Right lobe of liver (tissue), 6 donors: ENCODE data around the gene CROT. TPM values are rescaled to one million over a fixed set of nuclear protein-coding genes. Genes with fewer than 3 reads are reported as not detected.

Source experiments
- ATAC-seq, 4 donors: fragments of 200-7000 bp; cut with Tn5 transposase; one replicate each; pipeline ENCODE4 v1.9.1; 2020; ENCODE audit warnings: mild to moderate bottlenecking in 4 of 4, moderate library complexity in 4 of 4
- DNase-seq, 3 donors: peaks; one replicate each; pipeline ENCODE4 v3.0.0-alpha.2; 2020
- H3K27ac ChIP-seq, 3 donors: fragments of 200-600 bp; one replicate each; pipeline ENCODE4 v1.8.0; 2022
- H3K27me3 ChIP-seq, 2 donors: fragments of 200-600 bp; one replicate each; pipeline ENCODE4 v1.8.0; 2022
- H3K36me3 ChIP-seq, 4 donors: fragments of 200-600 bp; sonication (generic) in 1 of 4; one replicate each; pipeline versions ENCODE4 v1.5.1 to v1.8.0; 2017 to 2022; ENCODE audit warnings: control low read depth in 1 of 4
- H3K4me1 ChIP-seq, 4 donors: fragments of 200-600 bp; sonication (generic) in 1 of 4; one replicate each; pipeline versions ENCODE4 v1.5.1 to v1.8.0; 2017 to 2022; ENCODE audit warnings: control low read depth in 1 of 4
- H3K4me3 ChIP-seq, 3 donors: fragments of 200-600 bp; one replicate each; pipeline ENCODE4 v1.8.0; 2022
- H3K9me3 ChIP-seq, 4 donors: fragments of 200-600 bp; sonication (generic) in 1 of 4; one replicate each; pipeline versions ENCODE4 v1.5.1 to v1.8.0; 2017 to 2022; ENCODE audit warnings: control low read depth in 1 of 4
- POLR2A ChIP-seq: fragments of 450-650 bp; IDR thresholded peaks from one replicate; pipeline ENCODE4 v1.6.1; 2017; ENCODE audit warnings: antibody characterized with exemption, mild to moderate bottlenecking
- WGBS: methylation state at CpG from one replicate; pipeline ENCODE4 v1.1.6; 2018; ENCODE audit warnings: low coverage, low lambda C conversion rate; ENCODE audit not compliant: insufficient coverage; ENCODE audit errors: missing lambda C conversion rate; 5-methylcytosine and 5-hydroxymethylcytosine counted together
- intact Hi-C, 2 donors: fragments of 100-400 bp; cut with DNase I; formaldehyde crosslinking; loops; one replicate each; pipeline versions ENCODE4 v1.11.2 to v1.14.1; 2022
- total RNA-seq, 6 experiments: library from RNA; depleted of rRNA in 2 of 6; stranded (reverse); fragments of >200 nt in 2 of 6; fragmentation: NEBNext Ultra II Directional in 3 of 6; extraction: Animal tissue kit (Norgen Biotek cat#: 25700) in 3 of 6; gene quantifications; one replicate each; pipeline versions ENCODE4 v1.1.0 to v1.2.4, GENCODE V29; 2016 to 2023
- TF ChIP-seq, protein P1 (sequence below), 4 donors: fragments of 200-600 bp in 3 of 4; fragments of 450-650 bp in 1 of 4; IDR thresholded peaks; one replicate each; pipeline versions ENCODE4 v1.5.1 to v1.8.0; 2016 to 2022; ENCODE audit warnings: antibody characterized with exemption in 4 of 4, mild to moderate bottlenecking in 2 of 4
- donor health status: DM: no; HTN: yes; CAD: no.
- donor health status: DM: no; HTN: no; CAD: no.
- donor health status: DM: no; HTN: no; CAD: no.
- donor health status: DM: no; HTN: yes; CAD: no.
- donor health status: DM: no; HTN: yes; CAD: no.

The CROT gene
- total RNA-seq, 6 experiments from 2014 or later = 11.5 to 24.7 (median 17.3) TPM

DNA sequence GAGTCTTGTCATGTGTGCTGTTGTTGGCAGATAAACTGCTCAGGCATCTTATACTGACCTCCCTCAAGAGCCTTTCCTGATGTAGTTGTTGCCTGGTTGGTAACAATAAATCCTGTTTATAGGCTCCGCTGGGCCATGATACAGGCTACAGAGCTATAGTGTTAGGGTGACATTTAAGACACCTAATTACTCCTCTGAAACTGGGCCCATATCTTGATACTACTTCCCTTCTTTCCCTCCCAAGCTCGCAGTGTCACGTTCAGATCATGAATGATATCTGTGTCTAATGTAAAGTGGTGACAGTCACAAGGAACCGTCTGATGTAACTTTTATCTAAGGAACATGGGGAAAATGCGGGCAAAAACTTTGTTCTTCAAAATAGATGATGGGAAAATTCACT is 35.4 kb downstream of the CROT start:
- Histone ChIP-seq H3K27ac (no peak overlapping the region), H3K4me1 (peaks cover 0 to 5% (median 2%) of the 10 kb centered on the region in 4 donors), H3K4me3 (no peak overlapping the region), H3K27me3 (no peaks in the 10 kb centered on the region), H3K9me3 (no peaks in the 10 kb centered on the region), H3K36me3 (peaks cover 0 to 20% (median 1%) of the 10 kb centered on the region in 4 donors)
- TF ChIP-seq POLR2A = no peak
- TF ChIP-seq, protein P1, sequence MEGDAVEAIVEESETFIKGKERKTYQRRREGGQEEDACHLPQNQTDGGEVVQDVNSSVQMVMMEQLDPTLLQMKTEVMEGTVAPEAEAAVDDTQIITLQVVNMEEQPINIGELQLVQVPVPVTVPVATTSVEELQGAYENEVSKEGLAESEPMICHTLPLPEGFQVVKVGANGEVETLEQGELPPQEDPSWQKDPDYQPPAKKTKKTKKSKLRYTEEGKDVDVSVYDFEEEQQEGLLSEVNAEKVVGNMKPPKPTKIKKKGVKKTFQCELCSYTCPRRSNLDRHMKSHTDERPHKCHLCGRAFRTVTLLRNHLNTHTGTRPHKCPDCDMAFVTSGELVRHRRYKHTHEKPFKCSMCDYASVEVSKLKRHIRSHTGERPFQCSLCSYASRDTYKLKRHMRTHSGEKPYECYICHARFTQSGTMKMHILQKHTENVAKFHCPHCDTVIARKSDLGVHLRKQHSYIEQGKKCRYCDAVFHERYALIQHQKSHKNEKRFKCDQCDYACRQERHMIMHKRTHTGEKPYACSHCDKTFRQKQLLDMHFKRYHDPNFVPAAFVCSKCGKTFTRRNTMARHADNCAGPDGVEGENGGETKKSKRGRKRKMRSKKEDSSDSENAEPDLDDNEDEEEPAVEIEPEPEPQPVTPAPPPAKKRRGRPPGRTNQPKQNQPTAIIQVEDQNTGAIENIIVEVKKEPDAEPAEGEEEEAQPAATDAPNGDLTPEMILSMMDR (IDR thresholded peaks at IDR 0.05) = no peak
- DNase-seq (no peak), ATAC-seq (no peak)
- 88% methylated on average over 5 of the region's 5 CpGs for WGBS
- intact Hi-C loops = no loop called here

- 85% methylated on average over 5 of the region's 8 CpGs for WGBS
- Histone ChIP-seq H3K27me3 (no peaks in the 10 kb centered on the region), H3K4me1 (no peaks in the 10 kb centered on the region), H3K27ac (no peak overlapping the region), H3K36me3 (peaks cover 0 to 8% (median 0%) of the 10 kb centered on the region in 4 donors), H3K9me3 (no peaks in the 10 kb centered on the region), H3K4me3 (no peak overlapping the region)
- no peak for TF ChIP-seq POLR2A
- TF ChIP-seq, protein P1 (IDR thresholded peaks at IDR 0.05) = no peak
- intact Hi-C loops = no loop called here
- ATAC-seq = peak in 1 of 4 donors; percentile 10
- DNase-seq = no peak
These were observed 45.7 kb downstream of the CROT start for GRCh38 chr7:87391020-87391701.

DNA sequence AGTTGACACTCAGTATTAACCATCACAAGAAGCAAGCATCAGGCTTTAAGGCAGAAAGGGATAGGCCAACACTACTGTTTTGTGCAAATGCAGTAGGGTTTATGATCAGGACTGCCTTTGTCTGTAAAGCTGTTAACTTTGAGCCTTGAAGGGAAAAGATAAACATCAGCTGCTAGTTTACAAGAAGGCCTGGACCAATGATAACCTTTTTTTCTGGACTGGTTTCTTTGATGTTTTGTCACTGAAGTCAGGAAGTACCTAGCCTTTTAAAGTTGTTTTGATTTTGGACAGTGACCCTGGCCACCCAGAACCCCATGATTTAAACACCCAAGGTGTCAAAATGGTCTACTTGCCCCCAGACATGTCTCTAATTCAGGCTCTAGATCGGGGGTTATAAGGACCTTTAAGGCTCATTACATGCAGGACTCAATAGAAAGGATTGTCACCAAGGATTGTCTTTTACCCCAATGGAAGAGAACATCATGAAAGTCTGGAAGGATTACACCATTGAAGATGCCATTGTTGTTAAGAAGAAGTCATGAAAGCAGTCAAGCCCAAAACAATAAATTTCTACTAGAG is 50.1 kb downstream of the CROT start:
- H3K4me3 ChIP-seq = no peak overlapping the region
- WGBS = 100% methylated on average over 1 of the region's 1 CpG
- H3K27me3 ChIP-seq = no peaks in the 10 kb centered on the region
- no peaks in the 10 kb centered on the region for H3K9me3 ChIP-seq
- no peak for ATAC-seq
- no peaks in the 10 kb centered on the region for H3K4me1 ChIP-seq
- no peak overlapping the region for H3K27ac ChIP-seq
- DNase-seq = no peak
- TF ChIP-seq, protein P1 (IDR thresholded peaks at IDR 0.05) = no peak
- no peak for TF ChIP-seq POLR2A
- intact Hi-C loops = no loop called here
- H3K36me3 ChIP-seq = peaks cover 0 to 17% (median 8%) of the 10 kb centered on the region in 4 donors

GRCh38 chr7:87398446-87398845 is 53.0 kb downstream of the CROT start:
- WGBS = 84% methylated on average over 2 of the region's 2 CpGs
- no peak for ATAC-seq
- intact Hi-C loops = no loop called here
- no peak for DNase-seq
- Histone ChIP-seq H3K4me1 (no peaks in the 10 kb centered on the region), H3K27me3 (no peaks in the 10 kb centered on the region), H3K9me3 (no peaks in the 10 kb centered on the region), H3K27ac (no peak overlapping the region), H3K4me3 (no peak overlapping the region), H3K36me3 (peaks cover 0 to 43% (median 22%) of the 10 kb centered on the region in 4 donors)
- TF ChIP-seq, protein P1 (IDR thresholded peaks at IDR 0.05) = no peak
- TF ChIP-seq POLR2A = no peak
